GM12892 (cell line): Measurements from ENCODE around the gene LNPK.

Experiments used
- POLR2A ChIP-seq: IDR thresholded peaks from 2 replicates; pipeline ENCODE4 v1.6.1; 2011; ENCODE audit warnings: low read depth, low read length, control low read depth
- POLR2AphosphoS5 ChIP-seq: IDR thresholded peaks from 2 replicates; pipeline ENCODE4 v1.6.1; 2011; ENCODE audit warnings: low read depth, low read length, control low read depth

DNA sequence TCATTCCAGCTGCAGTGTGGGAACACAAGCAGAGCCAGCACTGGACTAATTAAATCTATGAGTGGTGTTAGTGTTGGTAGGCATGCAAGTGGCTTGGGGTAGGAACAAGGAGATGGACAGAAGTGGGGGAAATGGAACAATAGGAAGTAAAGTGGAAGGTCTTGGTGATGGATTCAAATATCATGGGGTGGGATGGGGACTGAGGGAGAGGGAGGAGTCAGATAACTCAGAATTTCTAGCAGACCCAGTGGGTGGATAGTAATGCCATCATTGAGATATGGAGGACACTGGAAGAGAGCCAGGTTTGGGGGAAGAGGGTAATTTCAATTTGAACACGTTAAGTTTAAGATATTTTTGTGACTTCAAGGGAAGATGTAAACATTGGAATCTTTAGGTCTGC is 2.9 kb upstream of the LNPK start:
- TF ChIP-seq POLR2AphosphoS5 (no peak), POLR2A (no peak)
